Measurements from ENCODE around the gene TRIM44. TPM values are rescaled to one million over a fixed set of nuclear protein-coding genes. Genes with fewer than 3 reads are reported as not detected.

The TRIM44 gene
- total and polyA plus RNA-seq, 10 donors, result 5.3 to 65.7 (median 48.5) TPM

DNA sequence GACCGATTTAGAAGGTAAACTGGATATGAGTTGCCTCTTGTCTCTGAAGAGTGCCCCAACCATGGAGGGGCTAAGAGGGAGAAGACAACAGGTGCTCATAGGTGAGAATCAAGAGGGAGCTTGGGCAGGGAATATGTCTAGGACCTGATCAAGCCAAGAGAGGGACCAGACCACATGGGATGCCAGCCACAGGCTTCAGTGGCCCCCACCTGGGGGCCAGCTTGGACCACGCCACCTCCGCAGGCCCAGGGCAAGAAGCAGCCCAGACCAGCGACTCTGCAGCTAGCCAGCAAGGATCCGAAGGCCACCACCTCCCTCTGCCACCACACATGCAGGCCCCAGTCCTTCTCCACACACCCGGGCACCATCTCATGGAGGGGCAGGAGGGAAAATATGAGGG, 188.8 kb downstream of the TRIM44 start:
- Histone ChIP-seq H3K4me1 (peaks cover 0 to 12% (median 8%) of the 10 kb centered on the region in 6 donors), H3K4me3 (no peak overlapping the region), H3K9me3 (no peaks in the 10 kb centered on the region), H3K36me3 (no peaks in the 10 kb centered on the region), H3K27ac (no peak overlapping the region), H3K27me3 (replicated peaks in 1 of 7) (peaks cover 0 to 17% (median 0%) of the 10 kb centered on the region in 7 donors)
- no peak for DNase-seq
- WGBS, 5 donors, result 94 to 99% (median 96%) methylated on average over 6 of the region's 6 CpGs
- TF ChIP-seq POLR2A (IDR thresholded peaks at IDR 0.05) (no peak), POLR2AphosphoS5 (IDR thresholded peaks at IDR 0.05) (no peak)
- TF ChIP-seq, protein P1, sequence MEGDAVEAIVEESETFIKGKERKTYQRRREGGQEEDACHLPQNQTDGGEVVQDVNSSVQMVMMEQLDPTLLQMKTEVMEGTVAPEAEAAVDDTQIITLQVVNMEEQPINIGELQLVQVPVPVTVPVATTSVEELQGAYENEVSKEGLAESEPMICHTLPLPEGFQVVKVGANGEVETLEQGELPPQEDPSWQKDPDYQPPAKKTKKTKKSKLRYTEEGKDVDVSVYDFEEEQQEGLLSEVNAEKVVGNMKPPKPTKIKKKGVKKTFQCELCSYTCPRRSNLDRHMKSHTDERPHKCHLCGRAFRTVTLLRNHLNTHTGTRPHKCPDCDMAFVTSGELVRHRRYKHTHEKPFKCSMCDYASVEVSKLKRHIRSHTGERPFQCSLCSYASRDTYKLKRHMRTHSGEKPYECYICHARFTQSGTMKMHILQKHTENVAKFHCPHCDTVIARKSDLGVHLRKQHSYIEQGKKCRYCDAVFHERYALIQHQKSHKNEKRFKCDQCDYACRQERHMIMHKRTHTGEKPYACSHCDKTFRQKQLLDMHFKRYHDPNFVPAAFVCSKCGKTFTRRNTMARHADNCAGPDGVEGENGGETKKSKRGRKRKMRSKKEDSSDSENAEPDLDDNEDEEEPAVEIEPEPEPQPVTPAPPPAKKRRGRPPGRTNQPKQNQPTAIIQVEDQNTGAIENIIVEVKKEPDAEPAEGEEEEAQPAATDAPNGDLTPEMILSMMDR (IDR thresholded peaks at IDR 0.05 in 8 of 11, conservative IDR thresholded peaks at IDR 0.05 in 3 of 11), result no peak
- intact Hi-C loops (cut with DNase I; ENCODE audit: low total_unique reads), result no loop called here

DNA sequence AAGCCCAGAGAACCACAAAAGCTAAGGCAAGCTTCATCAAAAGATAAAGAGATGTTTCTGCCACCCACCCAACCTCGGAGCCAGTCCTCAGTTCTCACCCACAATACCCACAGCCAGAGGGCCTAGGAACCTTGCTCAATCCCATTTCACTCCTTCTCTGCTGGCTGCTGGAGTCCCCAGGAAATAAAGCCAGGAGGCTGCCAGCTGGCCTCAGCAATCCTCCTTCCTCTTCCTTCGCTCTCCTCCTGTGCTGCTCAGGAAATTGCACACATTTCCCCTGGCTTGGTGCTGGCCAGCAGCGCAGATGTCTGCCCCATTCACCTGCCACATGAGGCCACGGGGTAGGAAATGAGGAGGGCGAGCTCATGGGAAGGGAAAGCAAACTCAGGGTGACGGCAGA, 189.5 kb downstream of the TRIM44 start:
- intact Hi-C loops (cut with DNase I; ENCODE audit: low total_unique reads), result no loop called here
- no peaks in the 10 kb centered on the region for H3K9me3 ChIP-seq
- no peak for DNase-seq
- H3K27me3 ChIP-seq (replicated peaks in 1 of 7), result peaks cover 0 to 17% (median 0%) of the 10 kb centered on the region in 7 donors
- WGBS, 5 donors, result 15 to 36% (median 32%) methylated on average over 6 of the region's 6 CpGs
- H3K27ac ChIP-seq, result no peak overlapping the region
- H3K4me3 ChIP-seq, result no peak overlapping the region
- peaks cover 0 to 12% (median 8%) of the 10 kb centered on the region in 6 donors for H3K4me1 ChIP-seq
- no peaks in the 10 kb centered on the region for H3K36me3 ChIP-seq
- no peak for TF ChIP-seq POLR2A (IDR thresholded peaks at IDR 0.05)
- TF ChIP-seq POLR2AphosphoS5 (IDR thresholded peaks at IDR 0.05), result peak in 2 of 3 donors; percentile 37 to 62

DNA sequence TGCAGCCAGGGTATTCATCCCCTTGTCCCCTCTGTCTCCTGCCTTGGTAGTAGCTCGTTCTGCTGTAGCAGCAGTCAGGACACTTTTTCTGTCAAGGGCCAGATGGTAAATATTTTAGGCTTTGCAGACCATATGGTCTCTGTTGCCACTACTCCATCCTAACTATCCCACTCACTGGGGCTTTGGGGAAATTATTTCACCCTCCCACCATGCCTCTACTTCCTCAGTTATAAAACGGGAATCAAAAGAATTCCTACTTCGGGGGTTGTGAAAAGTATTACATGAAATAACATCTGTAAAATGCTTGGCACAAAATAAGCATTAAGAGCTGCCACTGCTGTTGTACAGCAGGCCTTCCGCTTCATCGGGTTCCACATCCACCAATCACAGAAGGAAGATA, 191.4 kb downstream of the TRIM44 start:
- no peak overlapping the region for H3K4me3 ChIP-seq
- WGBS, 5 donors, result 59 to 85% (median 81%) methylated on average over 5 of the region's 5 CpGs
- intact Hi-C loops (cut with DNase I; ENCODE audit: low total_unique reads), result no loop called here
- no peak overlapping the region for H3K27ac ChIP-seq
- TF ChIP-seq POLR2A (IDR thresholded peaks at IDR 0.05) (no peak), POLR2AphosphoS5 (IDR thresholded peaks at IDR 0.05) (no peak)
- TF ChIP-seq, protein P1 (IDR thresholded peaks at IDR 0.05 in 8 of 11, conservative IDR thresholded peaks at IDR 0.05 in 3 of 11), result no peak
- no peaks in the 10 kb centered on the region for H3K9me3 ChIP-seq
- H3K4me1 ChIP-seq, result peaks cover 0 to 12% (median 8%) of the 10 kb centered on the region in 6 donors
- no peak for DNase-seq
- H3K36me3 ChIP-seq, result no peaks in the 10 kb centered on the region
- H3K27me3 ChIP-seq (replicated peaks in 1 of 7), result peaks cover 0 to 11% (median 0%) of the 10 kb centered on the region in 7 donors

DNA sequence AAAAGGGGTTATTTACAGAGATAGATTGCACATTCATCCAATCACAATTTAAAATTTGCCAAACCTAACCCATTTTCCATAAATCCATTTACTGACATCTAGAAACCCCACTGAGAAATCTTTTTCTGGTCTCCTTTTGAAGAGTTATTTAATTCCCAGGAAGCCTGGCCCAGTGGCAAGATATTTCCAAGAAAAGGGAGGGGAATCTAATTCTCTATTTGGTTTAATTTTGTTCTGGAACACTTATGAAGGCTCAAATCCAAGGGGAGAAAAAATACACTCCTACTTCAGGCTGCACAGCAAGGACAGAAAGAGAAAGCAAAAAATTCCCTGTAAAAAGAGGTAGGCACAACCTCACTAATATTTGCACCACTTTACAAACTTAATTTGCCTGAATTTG, 193.1 kb downstream of the TRIM44 start:
- TF ChIP-seq, protein P1 (IDR thresholded peaks at IDR 0.05 in 8 of 11, conservative IDR thresholded peaks at IDR 0.05 in 3 of 11), result no peak
- TF ChIP-seq POLR2AphosphoS5 (IDR thresholded peaks at IDR 0.05), result no peak
- no peak for TF ChIP-seq POLR2A (IDR thresholded peaks at IDR 0.05)
- intact Hi-C loops (cut with DNase I; ENCODE audit: low total_unique reads), result no loop called here
- Histone ChIP-seq H3K4me3 (no peak overlapping the region), H3K27me3 (replicated peaks in 1 of 7) (no peaks in the 10 kb centered on the region), H3K36me3 (no peaks in the 10 kb centered on the region), H3K27ac (no peak overlapping the region), H3K4me1 (peaks cover 0 to 12% (median 8%) of the 10 kb centered on the region in 6 donors), H3K9me3 (no peaks in the 10 kb centered on the region)
- DNase-seq, result no peak

DNA sequence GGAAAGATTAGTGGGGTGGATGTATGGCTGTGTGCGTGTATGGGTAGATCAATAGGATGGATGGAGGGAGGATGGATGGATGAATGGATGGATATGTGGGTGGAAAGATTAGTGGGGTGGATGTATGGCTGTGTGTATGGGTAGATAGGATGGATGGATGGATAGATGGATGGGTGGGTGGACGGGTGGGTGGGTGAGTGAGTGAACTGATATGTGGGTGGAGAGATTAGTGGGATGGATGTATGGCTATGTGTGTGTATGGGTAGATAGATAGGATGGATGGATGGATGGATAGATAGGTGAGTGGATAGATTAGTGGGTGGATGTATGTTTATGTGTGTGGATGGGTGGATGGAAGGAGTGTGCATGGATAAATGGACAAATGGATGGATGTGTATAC, 193.7 kb downstream of the TRIM44 start:
- Histone ChIP-seq H3K4me1 (peaks cover 0 to 12% (median 8%) of the 10 kb centered on the region in 6 donors), H3K36me3 (no peaks in the 10 kb centered on the region), H3K4me3 (no peak overlapping the region), H3K27me3 (replicated peaks in 1 of 7) (peaks cover 0 to under 1% (median 0%) of the 10 kb centered on the region in 7 donors), H3K9me3 (no peaks in the 10 kb centered on the region), H3K27ac (no peak overlapping the region)
- 82 to 91% (median 86%) methylated on average over 2 of the region's 2 CpGs for whole genome bisulfite sequencing, 5 donors
- intact Hi-C loops (cut with DNase I; ENCODE audit: low total_unique reads), result no loop called here
- TF ChIP-seq POLR2A (IDR thresholded peaks at IDR 0.05), result no peak
- TF ChIP-seq POLR2AphosphoS5 (IDR thresholded peaks at IDR 0.05), result no peak
- TF ChIP-seq, protein P1 (IDR thresholded peaks at IDR 0.05 in 8 of 11, conservative IDR thresholded peaks at IDR 0.05 in 3 of 11), result no peak
- DNase-seq, result no peak

All from spleen (tissue), 11 donors.